ENCODE measurements around the gene MTARC2. TPM values are rescaled to one million over a fixed set of nuclear protein-coding genes. Genes with fewer than 3 reads are reported as not detected.

The MTARC2 gene
- total and polyA plus RNA-seq, 2 of the 4 experiments (the other 2 are of a cell fraction) = 0.36 to 2.6 TPM

DNA sequence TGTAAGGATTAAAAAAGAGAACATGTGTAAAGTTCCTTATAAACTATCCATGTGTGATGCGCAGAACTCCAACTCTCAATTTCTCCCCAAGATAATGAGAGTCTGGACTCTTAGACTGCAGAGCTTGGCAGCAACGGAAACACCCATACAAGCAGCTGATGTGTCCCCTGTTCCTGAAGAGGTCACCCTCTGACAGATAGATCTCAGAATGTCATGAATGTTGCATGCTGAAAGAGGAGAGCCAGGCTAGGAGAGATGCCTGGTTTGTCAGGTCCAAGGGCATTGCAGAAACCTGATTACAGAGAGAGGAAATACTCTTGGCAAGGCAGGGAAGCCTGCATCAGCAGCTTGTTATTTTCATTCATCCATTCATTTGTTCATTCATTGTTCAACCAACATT lies 62.8 kb downstream of the MTARC2 start:
- Histone ChIP-seq H3K36me3 (ENCODE audit: control insufficient read depth, insufficient read depth, low read length) (no peaks in the 10 kb centered on the region), H4K5ac (ENCODE audit: low read depth, low read length) (no peak overlapping the region), H4K91ac (ENCODE audit: insufficient read depth, low read depth, low read length) (no peak overlapping the region), H2BK120ac (ENCODE audit: low read depth, low read length) (no peak overlapping the region), H3K4me1 (ENCODE audit: control insufficient read depth, insufficient read depth, low read length) (peaks cover 1% of the 10 kb centered on the region; the same call in 1 of the 2 replicates), H3K23ac (ENCODE audit: low read depth, low read length) (no peak overlapping the region), H4K20me1 (ENCODE audit: insufficient read depth, low read length) (no peaks in the 10 kb centered on the region), H2AK9ac (replicated peaks; ENCODE audit: low read depth, low read length, poor library complexity) (no peak overlapping the region), H3K18ac (ENCODE audit: low read depth, low read length) (no peak overlapping the region), H3K56ac (ENCODE audit: extremely low read depth, insufficient read depth, low read length) (no peak overlapping the region), H3K27ac (ENCODE audit: insufficient read depth, low read length) (no peak overlapping the region), H4K8ac (ENCODE audit: low read depth in 2 of 2, low read length in 2 of 2) (no peak overlapping the region), H3K27me3 (ENCODE audit: control insufficient read depth, insufficient read depth, low read length) (peaks cover 11% of the 10 kb centered on the region), H3K9me1 (ENCODE audit: insufficient read depth, low read length) (no peaks in the 10 kb centered on the region), H3K79me1 (ENCODE audit: low read depth in 1 of 2, low read length in 2 of 2) (no peaks in the 10 kb centered on the region), H3K9me3 (ENCODE audit: control insufficient read depth, insufficient read depth, low read length) (peaks cover 2% of the 10 kb centered on the region; the same call in 1 of the 2 replicates), H2BK20ac (ENCODE audit: low read depth, low read length) (no peak overlapping the region), H2BK5ac (ENCODE audit: low read depth, low read length, poor library complexity, severe bottlenecking) (no peak overlapping the region), H2BK15ac (ENCODE audit: low read depth, low read length) (no peak overlapping the region), H3K4ac (ENCODE audit: low read depth, low read length) (no peak overlapping the region), H2AK5ac (ENCODE audit: low read depth, low read length) (no peak overlapping the region), H3K4me2 (ENCODE audit: low read depth, low read length) (no peak overlapping the region), H3K14ac (replicated peaks; ENCODE audit: low read depth, low read length) (no peak overlapping the region), H3K9ac (ENCODE audit: low read depth, low read length) (no peak overlapping the region), H2AFZ (replicated peaks; ENCODE audit: low read length, poor library complexity) (no peak overlapping the region), H3K4me3 (ENCODE audit: insufficient read depth, low read depth, low read length) (no peak overlapping the region)
- dilution Hi-C loops (cut with HindIII; ENCODE audit: low sequenced_read_pairs, unreplicated experiment) (no loop called here), intact Hi-C loops (cut with micrococcal nuclease) (loop anchor here (1.0 to 10.0 kb wide), 6 partner anchors 63 to 914 kb away; no protein-coding TSS in a partner anchor), in situ Hi-C loops (cut with MboI; ENCODE audit: low sequenced_read_pairs) (loop anchor here (10.0 kb wide), 1 partner anchor 624 kb away; no protein-coding TSS in a partner anchor)
- DNase-seq = no peak
- no CpG with 5 or more reads among the region's 2 CpGs for WGBS, 2 experiments (ENCODE audit: extremely low coverage in 2 of 2, insufficient read length in 1 of 2)
- ChIA-PET POLR2A (ENCODE audit: unreplicated experiment) (no interaction called here), CTCF (interaction anchor here (0.7 to 1.7 kb wide), 5 partner anchors 63 to 625 kb away, joined by 3 to 6 read pairs (median 3); no protein-coding TSS in a partner anchor)
- BruUV-seq (replicated peaks) = no TSS peak
- TF ChIP-seq RCOR1 (IDR thresholded peaks at IDR 0.05; ENCODE audit: insufficient replicate concordance, low read length) (no peak), RFX5 (IDR thresholded peaks at IDR 0.05; ENCODE audit: low read depth, low read length) (no peak)
- ATAC-seq (ENCODE audit: low read depth) = no peak
